Mesenchymal stem cell (in vitro differentiated cells and primary cell): ENCODE measurements around the gene MRTFA.

Source experiments
- DNase-seq: peaks from one replicate; pipeline ENCODE4 v3.0.0-alpha.2; 2013
- H2AFZ ChIP-seq: one replicate; pipeline ENCODE4 v1.6.1; 2013; ENCODE audit warnings: low read depth, mild to moderate bottlenecking, control low read depth, inconsistent platforms, low read length, moderate library complexity
- H2AK5ac ChIP-seq: 2 replicates; pipeline ENCODE4 v1.6.1; 2013; ENCODE audit warnings: low read length, moderate library complexity, mild to moderate bottlenecking, inconsistent platforms; ENCODE audit not compliant: severe bottlenecking
- H2BK120ac ChIP-seq: one replicate; pipeline ENCODE4 v1.6.1; 2013; ENCODE audit warnings: low read depth, mild to moderate bottlenecking, inconsistent platforms, low read length, moderate library complexity
- H2BK12ac ChIP-seq, 2 experiments: one replicate each; pipeline ENCODE4 v1.6.1; 2013; ENCODE audit warnings: inconsistent platforms in 2 of 2, low read length in 2 of 2, mild to moderate bottlenecking in 2 of 2, moderate library complexity in 2 of 2, control low read depth in 1 of 2
- H2BK15ac ChIP-seq: one replicate; pipeline ENCODE4 v1.6.1; 2013; ENCODE audit warnings: mild to moderate bottlenecking, low read depth, inconsistent platforms; ENCODE audit not compliant: poor library complexity, severe bottlenecking
- H2BK5ac ChIP-seq: 2 replicates; pipeline ENCODE4 v1.6.1; 2013; ENCODE audit warnings: low read depth, mild to moderate bottlenecking, low read length, control low read depth, inconsistent platforms; ENCODE audit not compliant: poor library complexity, severe bottlenecking
- H3K14ac ChIP-seq, 2 experiments: one replicate each; pipeline ENCODE4 v1.6.1; 2013; ENCODE audit warnings: inconsistent platforms in 2 of 2, low read length in 2 of 2, control low read depth in 1 of 2, mild to moderate bottlenecking in 1 of 2, moderate library complexity in 1 of 2
- H3K18ac ChIP-seq, 2 experiments: one replicate each; pipeline ENCODE4 v1.6.1; 2013; ENCODE audit warnings: inconsistent platforms in 2 of 2, low read length in 2 of 2, control low read depth in 1 of 2, low read depth in 1 of 2, mild to moderate bottlenecking in 1 of 2
- H3K23ac ChIP-seq, 2 experiments: one replicate each; pipeline ENCODE4 v1.6.1; 2013; ENCODE audit warnings: inconsistent platforms in 2 of 2, low read length in 2 of 2, mild to moderate bottlenecking in 2 of 2, moderate library complexity in 2 of 2, control low read depth in 1 of 2
- H3K27ac ChIP-seq: 2 replicates; pipeline ENCODE4 v1.5.1; 2013; ENCODE audit warnings: mild to moderate bottlenecking, moderate library complexity, low read length, control low read depth, inconsistent platforms; ENCODE audit not compliant: poor library complexity, severe bottlenecking
- H3K27me3 ChIP-seq, 2 experiments: 2 replicates each; pipeline versions ENCODE4 v1.6.1 to v1.7.0; 2013; ENCODE audit warnings: low read length in 2 of 2, mild to moderate bottlenecking in 2 of 2, moderate library complexity in 2 of 2, control low read depth in 1 of 2, inconsistent platforms in 1 of 2; ENCODE audit not compliant: control insufficient read depth in 1 of 2, insufficient read depth in 1 of 2
- H3K36me3 ChIP-seq, 2 experiments: 2 replicates each; pipeline versions ENCODE4 v1.6.1 to v1.7.0; 2013; ENCODE audit warnings: low read length in 2 of 2, control low read depth in 1 of 2, inconsistent platforms in 1 of 2, low read depth in 1 of 2, mild to moderate bottlenecking in 1 of 2; ENCODE audit not compliant: insufficient read depth in 2 of 2, control insufficient read depth in 1 of 2
- H3K4ac ChIP-seq, 2 experiments: one replicate each; pipeline ENCODE4 v1.6.1; 2013; ENCODE audit warnings: inconsistent platforms in 2 of 2, low read length in 2 of 2, mild to moderate bottlenecking in 2 of 2, moderate library complexity in 2 of 2, control low read depth in 1 of 2, low read depth in 1 of 2
- H3K4me1 ChIP-seq: 2 replicates; pipeline ENCODE4 v1.6.1; 2013; ENCODE audit warnings: low read depth, low read length, control low read depth; ENCODE audit not compliant: control insufficient read depth, insufficient read depth
- H3K4me2 ChIP-seq: 2 replicates; pipeline ENCODE4 v1.6.1; 2013; ENCODE audit warnings: low read length, mild to moderate bottlenecking, inconsistent platforms; ENCODE audit not compliant: poor library complexity, severe bottlenecking
- H3K4me3 ChIP-seq, 2 experiments: 2 replicates each; pipeline versions ENCODE4 v1.5.1 to v1.7.0; 2013; ENCODE audit warnings: low read length in 2 of 2, mild to moderate bottlenecking in 2 of 2, control low read depth in 1 of 2, low read depth in 1 of 2; ENCODE audit not compliant: insufficient read depth in 1 of 2
- H3K79me1 ChIP-seq: replicated peaks from 2 replicates; pipeline ENCODE4 v1.6.1; 2013; ENCODE audit warnings: mild to moderate bottlenecking, control low read depth, low read length, inconsistent platforms; ENCODE audit not compliant: poor library complexity, severe bottlenecking
- H3K9ac ChIP-seq: 2 replicates; pipeline ENCODE4 v1.7.0; 2013; ENCODE audit warnings: mild to moderate bottlenecking, low read length, moderate library complexity
- H3K9me3 ChIP-seq: 2 replicates; pipeline ENCODE4 v1.7.0; 2013; ENCODE audit warnings: mild to moderate bottlenecking, low read length; ENCODE audit not compliant: control insufficient read depth
- H4K8ac ChIP-seq: one replicate; pipeline ENCODE4 v1.6.1; 2013; ENCODE audit warnings: inconsistent platforms, mild to moderate bottlenecking, low read length, moderate library complexity
- H4K91ac ChIP-seq: one replicate; pipeline ENCODE4 v1.6.1; 2013; ENCODE audit warnings: mild to moderate bottlenecking, low read length, inconsistent platforms
- WGBS: methylation state at CpG from one replicate; pipeline ENCODE4 v1.1.7; 2013; ENCODE audit warnings: mixed read lengths; 5-methylcytosine and 5-hydroxymethylcytosine counted together

MRTFA gene

DNA sequence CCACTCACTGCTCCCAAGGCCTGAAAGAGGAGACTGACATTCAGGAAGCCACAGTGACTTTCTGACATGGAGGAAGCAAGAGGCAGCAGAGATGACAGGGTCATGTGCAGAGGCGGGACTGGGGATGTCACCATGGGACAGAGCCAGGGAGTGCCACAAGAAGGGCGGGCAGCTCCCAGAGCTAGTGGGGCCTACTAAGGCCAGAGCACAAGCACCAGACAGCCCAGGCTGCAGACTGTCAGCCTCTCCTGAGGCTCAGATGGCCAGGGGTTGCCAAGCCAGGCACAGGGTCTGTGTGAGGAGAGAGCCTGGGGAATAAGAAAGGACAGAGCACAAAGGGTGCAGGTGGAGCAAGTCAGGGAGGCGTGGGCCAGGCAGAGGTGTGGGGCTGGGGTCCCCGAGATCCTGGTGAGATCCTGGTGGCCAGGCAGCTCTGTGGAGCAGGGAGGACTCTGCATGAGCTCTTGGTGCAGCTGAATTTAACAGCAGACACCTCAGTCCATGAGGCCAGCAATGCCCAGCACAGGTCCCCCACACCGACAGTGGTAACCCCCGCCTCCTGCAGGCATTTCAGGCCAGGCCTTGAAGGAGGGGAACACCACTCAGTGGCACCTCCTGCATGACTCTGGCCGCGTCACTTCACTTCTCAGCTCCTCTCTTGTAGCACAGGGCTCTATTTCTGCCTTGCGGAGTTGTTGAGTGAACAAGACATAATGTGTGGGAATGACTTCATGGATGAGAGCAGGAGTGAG is 213.8 kb downstream of the MRTFA start:
- no peak overlapping the region for H3K9ac ChIP-seq
- H2AK5ac ChIP-seq: no peak overlapping the region
- no peaks in the 10 kb centered on the region for H3K9me3 ChIP-seq
- H4K91ac ChIP-seq: no peak overlapping the region
- H3K27ac ChIP-seq: no peak overlapping the region
- H2BK5ac ChIP-seq: no peak overlapping the region
- H3K79me1 ChIP-seq: peaks cover 63% of the 10 kb centered on the region
- H3K18ac ChIP-seq: no peak overlapping the region
- peaks cover 6% of the 10 kb centered on the region for H3K4me1 ChIP-seq
- H2BK120ac ChIP-seq: no peak overlapping the region
- no peak overlapping the region for H3K4me3 ChIP-seq
- H2BK12ac ChIP-seq: no peak overlapping the region
- no peak overlapping the region for H3K4ac ChIP-seq
- DNase-seq: no peak
- H2AFZ ChIP-seq: no peak overlapping the region
- H3K4me2 ChIP-seq: no peak overlapping the region
- no peak overlapping the region for H4K8ac ChIP-seq
- no peak overlapping the region for H3K14ac ChIP-seq
- no peak overlapping the region for H2BK15ac ChIP-seq
- 97% methylated on average over 9 of the region's 9 CpGs for WGBS
- no peaks in the 10 kb centered on the region for H3K27me3 ChIP-seq
- peaks cover 91 to 96% of the 10 kb centered on the region in 2 experiments for H3K36me3 ChIP-seq
- H3K23ac ChIP-seq: peak overlapping the region in 1 of 2 experiments; percentile 46

DNA sequence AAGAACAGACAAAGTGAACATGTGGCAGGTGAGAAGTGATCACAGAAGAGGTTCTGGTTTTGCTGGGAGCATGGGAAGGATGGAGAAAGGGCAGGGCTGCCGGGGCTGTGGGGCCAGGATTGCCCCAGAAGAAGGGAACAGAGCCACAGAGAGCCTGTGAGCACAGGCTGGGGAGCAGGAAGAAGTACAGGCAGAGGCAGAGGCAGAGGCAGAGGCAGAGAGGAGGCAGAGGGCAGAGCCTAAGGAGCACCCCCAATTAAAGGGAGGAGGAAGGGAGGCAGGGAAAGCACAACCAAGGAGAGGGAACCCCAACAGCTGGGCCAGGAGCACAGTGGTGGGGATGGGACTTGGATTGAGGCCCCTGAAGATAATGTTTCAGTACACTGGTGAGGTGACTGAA is 214.6 kb downstream of the MRTFA start:
- no peak for DNase-seq
- H2AFZ ChIP-seq: no peak overlapping the region
- H2BK5ac ChIP-seq: no peak overlapping the region
- H2BK12ac ChIP-seq: no peak overlapping the region
- H3K27ac ChIP-seq: no peak overlapping the region
- H3K9me3 ChIP-seq: no peaks in the 10 kb centered on the region
- H4K8ac ChIP-seq: no peak overlapping the region
- H3K23ac ChIP-seq: no peak overlapping the region
- no peak overlapping the region for H2BK15ac ChIP-seq
- H2BK120ac ChIP-seq: no peak overlapping the region
- no peak overlapping the region for H3K18ac ChIP-seq
- no peak overlapping the region for H3K14ac ChIP-seq
- peaks cover 65% of the 10 kb centered on the region for H3K79me1 ChIP-seq
- H3K27me3 ChIP-seq: no peaks in the 10 kb centered on the region
- H3K9ac ChIP-seq: no peak overlapping the region
- peaks cover 89 to 99% of the 10 kb centered on the region in 2 experiments for H3K36me3 ChIP-seq
- peaks cover 8% of the 10 kb centered on the region for H3K4me1 ChIP-seq
- no peak overlapping the region for H3K4ac ChIP-seq
- H3K4me2 ChIP-seq: no peak overlapping the region
- H2AK5ac ChIP-seq: no peak overlapping the region
- no peak overlapping the region for H4K91ac ChIP-seq
- no peak overlapping the region for H3K4me3 ChIP-seq
- WGBS: 100% methylated on average over 1 of the region's 1 CpG

DNA sequence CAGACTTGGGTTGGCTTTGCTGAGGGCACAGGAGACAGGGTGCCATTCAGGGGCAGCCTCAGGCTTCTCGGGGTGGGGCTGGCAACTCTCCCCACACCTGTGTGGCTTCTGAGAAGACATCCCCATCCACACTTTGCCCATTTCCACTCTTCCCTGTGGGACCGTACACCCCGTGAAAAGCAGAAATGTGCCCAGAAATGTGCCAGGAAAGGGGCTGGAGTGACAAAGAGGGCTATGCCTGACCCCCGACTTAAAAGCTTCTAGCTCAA is 215.5 kb downstream of the MRTFA start:
- H2BK120ac ChIP-seq: no peak overlapping the region
- 92% methylated on average over 4 of the region's 4 CpGs for WGBS
- no peaks in the 10 kb centered on the region for H3K9me3 ChIP-seq
- H3K18ac ChIP-seq: no peak overlapping the region
- no peak overlapping the region for H3K27ac ChIP-seq
- H2BK15ac ChIP-seq: no peak overlapping the region
- H3K14ac ChIP-seq: no peak overlapping the region
- no peak overlapping the region for H2BK12ac ChIP-seq
- H4K91ac ChIP-seq: no peak overlapping the region
- H2BK5ac ChIP-seq: no peak overlapping the region
- H4K8ac ChIP-seq: no peak overlapping the region
- H3K4me3 ChIP-seq: no peak overlapping the region
- peaks cover 90 to 99% of the 10 kb centered on the region in 2 experiments for H3K36me3 ChIP-seq
- H3K9ac ChIP-seq: no peak overlapping the region
- no peak overlapping the region for H3K4me2 ChIP-seq
- no peaks in the 10 kb centered on the region for H3K27me3 ChIP-seq
- no peak overlapping the region for H3K4ac ChIP-seq
- H3K4me1 ChIP-seq: peaks cover 9% of the 10 kb centered on the region
- no peak for DNase-seq
- no peak overlapping the region for H2AFZ ChIP-seq
- H3K23ac ChIP-seq: no peak overlapping the region
- H2AK5ac ChIP-seq: no peak overlapping the region
- peaks cover 56% of the 10 kb centered on the region for H3K79me1 ChIP-seq

DNA sequence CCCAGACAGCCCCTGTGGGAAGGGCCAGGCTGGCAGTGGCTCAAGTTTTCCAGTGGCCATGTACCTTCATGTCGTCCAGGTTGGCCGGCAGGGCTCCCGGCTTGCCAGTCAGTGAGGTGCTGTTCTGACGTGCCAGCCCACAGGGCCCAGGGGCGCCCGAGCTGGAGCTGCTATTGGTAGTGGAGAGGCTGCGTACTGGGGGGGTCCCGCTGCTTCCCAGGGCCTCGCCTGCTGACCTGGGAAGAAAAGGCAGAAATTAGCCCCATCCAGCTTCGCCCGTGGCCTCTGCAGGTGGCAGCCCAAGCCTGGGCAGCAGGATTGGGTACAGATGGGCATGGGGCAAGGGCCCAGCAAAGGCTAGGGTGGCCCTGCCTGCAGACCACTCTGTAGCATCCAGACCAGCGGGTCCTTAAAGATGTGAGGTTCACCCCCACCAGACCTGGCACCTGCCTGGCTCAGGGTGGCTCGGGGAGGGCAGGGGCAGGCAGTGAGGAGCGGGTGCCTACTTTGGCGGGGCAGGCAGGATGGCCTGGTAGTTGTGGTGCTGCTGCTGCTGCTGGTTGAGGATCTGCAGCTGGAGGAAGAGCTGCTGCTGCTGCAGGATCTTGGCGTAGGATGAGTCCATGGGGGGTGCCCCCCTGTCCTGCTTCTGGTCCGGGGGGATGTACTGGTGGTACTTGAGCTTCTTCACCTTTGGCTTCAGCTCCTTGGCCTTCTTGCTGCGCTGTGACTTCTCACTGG is 216.0 kb downstream of the MRTFA start:
- Histone ChIP-seq H3K4me2 (no peak overlapping the region), H2AK5ac (no peak overlapping the region)

More for the DNA sequence above, 216.0 kb downstream of the MRTFA start:
- Histone ChIP-seq H3K14ac (no peak overlapping the region), H2BK15ac (no peak overlapping the region), H2BK120ac (no peak overlapping the region), H3K79me1 (peaks cover 53% of the 10 kb centered on the region), H4K8ac (no peak overlapping the region), H3K4me1 (peaks cover 14% of the 10 kb centered on the region), H3K4me3 (no peak overlapping the region), H3K27me3 (no peaks in the 10 kb centered on the region), H3K4ac (no peak overlapping the region), H4K91ac (no peak overlapping the region), H3K36me3 (peaks cover 92 to 99% of the 10 kb centered on the region in 2 experiments), H2BK5ac (no peak overlapping the region), H3K18ac (no peak overlapping the region), H2AFZ (no peak overlapping the region), H3K9ac (no peak overlapping the region), H3K23ac (no peak overlapping the region), H3K9me3 (no peaks in the 10 kb centered on the region), H3K27ac (no peak overlapping the region), H2BK12ac (no peak overlapping the region)
- WGBS: 95% methylated on average over 18 of the region's 18 CpGs
- no peak for DNase-seq
